HG03469 (cell line): ENCODE data around the gene GRK5.
"Not testable (repeated sequence)": the region's sequence is repeated elsewhere in the genome, so short reads cannot be mapped to it uniquely, and the experiment has no call there.

Source experiments
- ATAC-seq: cut with Tn5 transposase; IDR thresholded peaks from one replicate; pipeline ENCODE4 v1.9.1; 2021; ENCODE audit warnings: mild to moderate bottlenecking, moderate library complexity, moderate number of reproducible peaks; ENCODE audit not compliant: unreplicated experiment

Gene GRK5

GRCh38 chr10:119221201-119221600 lies 13.8 kb downstream of the GRK5 start:
- ATAC-seq, result no peak

- no peak for ATAC-seq
Measured at GRCh38 chr10:119221666-119222065, 14.3 kb downstream of the GRK5 start.

GRCh38 chr10:119222537-119222936 lies 15.2 kb downstream of the GRK5 start:
- no peak for ATAC-seq

GRCh38 chr10:119222966-119223386 lies 15.6 kb downstream of the GRK5 start:
- no peak for ATAC-seq

- ATAC-seq, result no peak
Measured at GRCh38 chr10:119225083-119225658, 17.8 kb downstream of the GRK5 start.

GRCh38 chr10:119227825-119228224 lies 20.5 kb downstream of the GRK5 start:
- no peak for ATAC-seq

GRCh38 chr10:119231654-119232053 lies 24.3 kb downstream of the GRK5 start:
- no peak for ATAC-seq

- not testable (repeated sequence) for ATAC-seq
Measured at GRCh38 chr10:119232439-119232838, 25.1 kb downstream of the GRK5 start.

GRCh38 chr10:119233123-119233820 lies 25.9 kb downstream of the GRK5 start:
- ATAC-seq, result no peak

GRCh38 chr10:119233821-119234220 lies 26.4 kb downstream of the GRK5 start:
- no peak for ATAC-seq

GRCh38 chr10:119235356-119235755 lies 28.0 kb downstream of the GRK5 start:
- ATAC-seq, result no peak

GRCh38 chr10:119237722-119238436 lies 30.5 kb downstream of the GRK5 start:
- ATAC-seq, result no peak

- ATAC-seq, result no peak
Measured at GRCh38 chr10:119238577-119238976, 31.2 kb downstream of the GRK5 start.

- ATAC-seq, result not testable (repeated sequence)
Measured at GRCh38 chr10:119239015-119239414, 31.6 kb downstream of the GRK5 start.

GRCh38 chr10:119239630-119240029 lies 32.3 kb downstream of the GRK5 start:
- ATAC-seq, result not testable (repeated sequence)

GRCh38 chr10:119241066-119241465 lies 33.7 kb downstream of the GRK5 start:
- no peak for ATAC-seq

- ATAC-seq, result no peak
Measured at GRCh38 chr10:119242186-119242585, 34.8 kb downstream of the GRK5 start.

GRCh38 chr10:119243488-119243887 lies 36.1 kb downstream of the GRK5 start:
- ATAC-seq, result no peak

GRCh38 chr10:119243967-119244366 lies 36.6 kb downstream of the GRK5 start:
- ATAC-seq, result no peak

- no peak for ATAC-seq
Measured at GRCh38 chr10:119245272-119245671, 37.9 kb downstream of the GRK5 start.

- ATAC-seq, result no peak
Measured at GRCh38 chr10:119246862-119247549, 39.6 kb downstream of the GRK5 start.

GRCh38 chr10:119247550-119247894 lies 40.2 kb downstream of the GRK5 start:
- no peak for ATAC-seq
